IMR-90 (cell line): ENCODE measurements around the gene ERMN. TPM values are rescaled to one million over a fixed set of nuclear protein-coding genes. Genes with fewer than 3 reads are reported as not detected.

Experiments used
- ATAC-seq: fragments of 200-7000 bp; cut with Tn5 transposase; 2 replicates; pipeline ENCODE4 v1.9.1; 2020; ENCODE audit warnings: low read depth, mild to moderate bottlenecking, moderate library complexity
- BruUV-seq: library from RNA; stranded (reverse); fragments of 400-500 nt; replicated peaks from 2 replicates; lab custom pipeline; 2021; lab: Mats Ljungman, UMichigan
- CTCF ChIA-PET: fragments of 300-600 bp; formaldehyde crosslinking; extraction: SDS; loops from one replicate; lab custom pipeline; 2021; ENCODE audit warnings: antibody characterized with exemption; lab: Yijun Ruan, JAX
- POLR2A ChIA-PET: fragments of 300-600 bp; sonication (Branson Sonifier 250); formaldehyde crosslinking; loops from one replicate; lab custom pipeline; 2022; ENCODE audit warnings: antibody characterized with exemption; ENCODE audit not compliant: unreplicated experiment; lab: Charles Lee
- DNase-seq: peaks from one replicate; pipeline ENCODE4 v3.0.0; 2013
- H2AFZ ChIP-seq: replicated peaks from 2 replicates; pipeline ENCODE3; 2013; ENCODE audit warnings: low read length, mild to moderate bottlenecking; ENCODE audit not compliant: poor library complexity
- H2AK5ac ChIP-seq: 2 replicates; pipeline ENCODE4 v1.6.1; 2013; ENCODE audit warnings: low read depth, low read length, inconsistent platforms
- H2AK9ac ChIP-seq: replicated peaks from 2 replicates; pipeline ENCODE3; 2013; ENCODE audit warnings: mild to moderate bottlenecking, low read depth, low read length, moderate library complexity; ENCODE audit not compliant: poor library complexity
- H2BK120ac ChIP-seq: 2 replicates; pipeline ENCODE4 v1.6.1; 2013; ENCODE audit warnings: low read depth, low read length, inconsistent platforms
- H2BK15ac ChIP-seq: 3 replicates; pipeline ENCODE4 v1.6.1; 2013; ENCODE audit warnings: low read depth, low read length, inconsistent platforms
- H2BK20ac ChIP-seq: 2 replicates; pipeline ENCODE4 v1.6.1; 2013; ENCODE audit warnings: low read depth, mild to moderate bottlenecking, inconsistent platforms, low read length, moderate library complexity
- H2BK5ac ChIP-seq: 2 replicates; pipeline ENCODE4 v1.6.1; 2013; ENCODE audit warnings: mild to moderate bottlenecking, low read depth, low read length, inconsistent platforms; ENCODE audit not compliant: poor library complexity, severe bottlenecking
- H3K14ac ChIP-seq: replicated peaks from 2 replicates; pipeline ENCODE4 v1.6.1; 2013; ENCODE audit warnings: low read depth, low read length, inconsistent platforms
- H3K18ac ChIP-seq: 2 replicates; pipeline ENCODE4 v1.6.1; 2013; ENCODE audit warnings: low read depth, low read length, control low read depth
- H3K23ac ChIP-seq: 2 replicates; pipeline ENCODE4 v1.6.1; 2013; ENCODE audit warnings: low read depth, low read length, inconsistent platforms
- H3K27ac ChIP-seq: 2 replicates; pipeline ENCODE4 v1.5.1; 2013; ENCODE audit warnings: mild to moderate bottlenecking, control low read depth, low read length; ENCODE audit not compliant: insufficient read depth
- H3K27me3 ChIP-seq: 2 replicates; pipeline ENCODE4 v1.6.1; 2013; ENCODE audit warnings: low read length; ENCODE audit not compliant: control insufficient read depth, insufficient read depth
- H3K36me3 ChIP-seq: 2 replicates; pipeline ENCODE4 v1.6.1; 2013; ENCODE audit warnings: low read length, mixed read lengths; ENCODE audit not compliant: control insufficient read depth, insufficient read depth
- H3K4ac ChIP-seq: 2 replicates; pipeline ENCODE4 v1.6.1; 2013; ENCODE audit warnings: low read depth, low read length, inconsistent platforms
- H3K4me1 ChIP-seq: 2 replicates; pipeline ENCODE4 v1.6.1; 2013; ENCODE audit warnings: low read length, mixed read lengths; ENCODE audit not compliant: control insufficient read depth, insufficient read depth
- H3K4me2 ChIP-seq: 2 replicates; pipeline ENCODE4 v1.6.1; 2013; ENCODE audit warnings: low read depth, mild to moderate bottlenecking, control low read depth, low read length, moderate library complexity
- H3K4me3 ChIP-seq: 2 replicates; pipeline ENCODE4 v1.5.1; 2013; ENCODE audit warnings: low read depth, mild to moderate bottlenecking, control low read depth, low read length, moderate library complexity; ENCODE audit not compliant: insufficient read depth
- H3K56ac ChIP-seq: 2 replicates; pipeline ENCODE4 v1.6.1; 2013; ENCODE audit warnings: low read length, inconsistent platforms; ENCODE audit not compliant: insufficient read depth; ENCODE audit errors: extremely low read depth
- H3K79me1 ChIP-seq, 2 experiments: 2 replicates each; pipeline ENCODE4 v1.6.1; 2013; ENCODE audit warnings: low read length in 2 of 2, inconsistent platforms in 1 of 2, low read depth in 1 of 2
- H3K9ac ChIP-seq: 2 replicates; pipeline ENCODE4 v1.6.1; 2013; ENCODE audit warnings: low read depth, low read length, control low read depth
- H3K9me1 ChIP-seq: 2 replicates; pipeline ENCODE4 v1.6.1; 2013; ENCODE audit warnings: low read length, inconsistent platforms; ENCODE audit not compliant: insufficient read depth
- H3K9me3 ChIP-seq: 2 replicates; pipeline ENCODE4 v1.6.1; 2013; ENCODE audit warnings: low read length; ENCODE audit not compliant: control insufficient read depth, insufficient read depth
- H4K20me1 ChIP-seq: 2 replicates; pipeline ENCODE4 v1.6.1; 2013; ENCODE audit warnings: low read length, inconsistent platforms; ENCODE audit not compliant: insufficient read depth
- H4K5ac ChIP-seq: 2 replicates; pipeline ENCODE4 v1.6.1; 2013; ENCODE audit warnings: mild to moderate bottlenecking, low read depth, low read length, control low read depth
- H4K8ac ChIP-seq, 2 experiments: 2 replicates each; pipeline ENCODE4 v1.6.1; 2013; ENCODE audit warnings: low read depth in 2 of 2, low read length in 2 of 2, control low read depth in 1 of 2, inconsistent platforms in 1 of 2
- H4K91ac ChIP-seq: 2 replicates; pipeline ENCODE4 v1.6.1; 2013; ENCODE audit warnings: low read depth, low read length, inconsistent platforms; ENCODE audit not compliant: insufficient read depth
- BHLHE40 ChIP-seq: fragments of 150-350 bp; IDR thresholded peaks from 2 replicates; pipeline ENCODE4 v1.6.1; 2016; ENCODE audit warnings: mild to moderate bottlenecking, low read depth, low read length
- CEBPB ChIP-seq: IDR thresholded peaks from 2 replicates; pipeline ENCODE4 v1.6.1; 2012; ENCODE audit warnings: low read depth, low read length, improper control_type of control experiment
- CHD1 ChIP-seq: IDR thresholded peaks from 2 replicates; pipeline ENCODE4 v1.6.1; 2012; ENCODE audit warnings: low read depth, low read length, improper control_type of control experiment
- CTCF ChIP-seq: conservative IDR thresholded peaks from 2 replicates; pipeline ENCODE4 v1.5.1; 2012; ENCODE audit warnings: mild to moderate bottlenecking, low read depth, low read length, improper control_type of control experiment
- FOS ChIP-seq: fragments of 150-350 bp; IDR thresholded peaks from 2 replicates; pipeline ENCODE4 v1.6.1; 2016; ENCODE audit warnings: low read depth, low read length
- MAFK ChIP-seq: IDR thresholded peaks from 2 replicates; pipeline ENCODE4 v1.6.1; 2012; ENCODE audit warnings: low read depth, low read length, improper control_type of control experiment
- MAZ ChIP-seq: IDR thresholded peaks from 2 replicates; pipeline ENCODE4 v1.6.1; 2012; ENCODE audit warnings: low read depth, mild to moderate bottlenecking, low read length, improper control_type of control experiment, moderate library complexity, borderline replicate concordance
- MXI1 ChIP-seq: IDR thresholded peaks from 2 replicates; pipeline ENCODE4 v1.6.1; 2012; ENCODE audit warnings: low read depth, mild to moderate bottlenecking, low read length, moderate library complexity, borderline replicate concordance
- NFE2L2 ChIP-seq: fragments of 150-350 bp; IDR thresholded peaks from 2 replicates; pipeline ENCODE4 v1.6.1; 2016; ENCODE audit warnings: low read depth, mild to moderate bottlenecking, low read length
- POLR2A ChIP-seq: IDR thresholded peaks from 2 replicates; pipeline ENCODE4 v1.6.1; 2012; ENCODE audit warnings: mild to moderate bottlenecking, low read depth, low read length
- RAD21 ChIP-seq: IDR thresholded peaks from 2 replicates; pipeline ENCODE4 v1.6.1; 2012; ENCODE audit warnings: low read length, improper control_type of control experiment
- RCOR1 ChIP-seq: IDR thresholded peaks from 2 replicates; pipeline ENCODE4 v1.6.1; 2012; ENCODE audit warnings: mild to moderate bottlenecking, low read length, improper control_type of control experiment; ENCODE audit not compliant: insufficient replicate concordance
- RFX5 ChIP-seq: IDR thresholded peaks from 2 replicates; pipeline ENCODE4 v1.8.0; 2012; ENCODE audit warnings: low read depth, mild to moderate bottlenecking, low read length, moderate library complexity
- SMC3 ChIP-seq: fragments of 150-350 bp; IDR thresholded peaks from 2 replicates; pipeline ENCODE4 v1.6.1; 2016; ENCODE audit warnings: low read depth, mild to moderate bottlenecking, antibody characterized with exemption, low read length, moderate library complexity
- USF2 ChIP-seq: fragments of 150-350 bp; IDR thresholded peaks from 2 replicates; pipeline ENCODE4 v1.6.1; 2017; ENCODE audit warnings: mild to moderate bottlenecking, antibody characterized with exemption, low read length, low read depth
- WGBS, 2 experiments: methylation state at CpG; one replicate each; pipeline versions ENCODE4 v1.1.5 to v1.1.7; 2013; ENCODE audit warnings: missing lambda C conversion rate in 2 of 2; ENCODE audit not compliant: insufficient read length in 1 of 2; ENCODE audit errors: extremely low coverage in 2 of 2; 5-methylcytosine and 5-hydroxymethylcytosine counted together
- dilution Hi-C: fragments of 300-500 bp; cut with HindIII; formaldehyde crosslinking; loops from one replicate; pipeline ENCODE4 v1.14.3; 2018; ENCODE audit warnings: low sequenced_read_pairs; ENCODE audit not compliant: unreplicated experiment
- in situ Hi-C: fragments of 300-500 bp; cut with MboI; formaldehyde crosslinking; loops from 3 replicates; pipeline ENCODE4 v1.14.3; 2019; ENCODE audit warnings: low sequenced_read_pairs, inconsistent platforms, mixed read lengths
- intact Hi-C: fragments of 100-400 bp; cut with micrococcal nuclease; formaldehyde crosslinking; loops from 2 replicates; pipeline ENCODE4 v1.10.0; 2022
- polyA plus RNA-seq, 3 experiments: library from polyadenylated mRNA; depleted of rRNA; stranded (reverse); fragments of >200 nt; gene quantifications; 2 replicates each; pipeline ENCODE4 v1.2.3, GENCODE V29; 2012; ENCODE audit warnings: low replicate concordance in 1 of 3
- total RNA-seq: library from RNA; depleted of rRNA; stranded (reverse); fragments of >200 nt; gene quantifications from 2 replicates; pipeline ENCODE4 v1.2.3, GENCODE V29; 2012
- TF ChIP-seq, protein P1 (sequence below): fragments of 150-350 bp; IDR thresholded peaks from 2 replicates; pipeline ENCODE4 v1.6.1; 2016; ENCODE audit warnings: low read depth, mild to moderate bottlenecking, low read length, moderate library complexity, borderline replicate concordance

Gene ERMN
- total and polyA plus RNA-seq, 2 of the 4 experiments (the other 2 are of a cell fraction): not detected

DNA sequence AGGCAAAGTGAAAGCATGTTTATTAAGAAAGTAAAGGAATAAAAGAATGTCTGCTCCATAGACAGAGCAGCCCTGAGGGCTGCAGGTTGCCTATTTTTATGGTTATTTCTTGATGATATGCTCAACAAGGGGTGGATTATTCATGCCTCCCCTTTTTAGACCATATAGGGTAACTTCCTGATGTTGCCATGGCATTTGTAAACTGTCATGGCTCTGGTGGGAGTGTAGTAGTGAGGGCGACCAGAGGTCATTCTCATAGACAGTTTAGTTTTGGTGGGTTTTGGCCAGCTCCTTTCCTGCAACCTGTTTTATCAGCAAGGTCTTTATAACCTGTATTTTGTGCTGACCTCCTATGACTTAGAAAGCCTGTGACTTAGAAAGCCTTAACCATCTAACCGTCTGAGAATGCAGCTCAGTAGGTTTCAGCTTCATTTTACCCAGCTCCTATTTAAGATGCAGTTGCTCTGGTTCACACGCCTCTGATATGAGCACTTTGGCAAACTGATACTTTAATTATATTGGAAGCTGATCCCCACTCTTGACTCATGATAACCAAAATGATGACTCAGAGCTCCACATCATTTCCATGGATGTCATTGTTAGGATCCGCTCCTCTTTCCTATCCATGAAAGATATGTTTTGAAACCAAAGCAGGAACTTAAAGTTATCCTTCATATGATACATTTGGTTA lies 14.5 kb upstream of the ERMN start:
- Histone ChIP-seq H2AK5ac (no peak overlapping the region), H3K4me1 (no peaks in the 10 kb centered on the region), H2BK20ac (no peak overlapping the region), H3K9me3 (no peaks in the 10 kb centered on the region), H2AK9ac (no peak overlapping the region), H2BK15ac (no peak overlapping the region), H4K20me1 (no peaks in the 10 kb centered on the region), H3K14ac (no peak overlapping the region), H4K91ac (no peak overlapping the region), H3K4ac (no peak overlapping the region), H2BK120ac (no peak overlapping the region), H2BK5ac (no peak overlapping the region), H3K4me2 (no peak overlapping the region), H3K18ac (no peak overlapping the region), H4K8ac (no peak overlapping the region), H3K23ac (no peak overlapping the region), H2AFZ (no peak overlapping the region), H3K27ac (no peak overlapping the region), H3K36me3 (no peaks in the 10 kb centered on the region), H3K9me1 (no peaks in the 10 kb centered on the region), H3K79me1 (no peaks in the 10 kb centered on the region), H3K27me3 (no peaks in the 10 kb centered on the region; the same call in 1 of the 2 replicates), H3K4me3 (no peak overlapping the region), H3K56ac (no peak overlapping the region), H4K5ac (no peak overlapping the region), H3K9ac (no peak overlapping the region)
- in situ Hi-C loops (loop anchor here (25.0 kb wide), 1 partner anchor 1953 kb away; no protein-coding TSS in a partner anchor), dilution Hi-C loops (no loop called here), intact Hi-C loops (no loop called here)
- DNase-seq (peak; percentile 32), ATAC-seq (no peak)
- POLR2A ChIA-PET: no interaction called here
- BruUV-seq: no TSS peak
- WGBS, 2 experiments: 71% methylated on average over 1 of the region's 4 CpGs; no CpG with 5 or more reads in 1 of the 2 experiments
- TF ChIP-seq CTCF (no peak), CHD1 (no peak), CEBPB (no peak), RCOR1 (no peak), RFX5 (no peak), BHLHE40 (no peak), POLR2A (no peak), NFE2L2 (no peak), SMC3 (no peak), FOS (no peak), USF2 (no peak), MXI1 (no peak), MAFK (no peak), RAD21 (no peak), MAZ (no peak)
- TF ChIP-seq, protein P1, sequence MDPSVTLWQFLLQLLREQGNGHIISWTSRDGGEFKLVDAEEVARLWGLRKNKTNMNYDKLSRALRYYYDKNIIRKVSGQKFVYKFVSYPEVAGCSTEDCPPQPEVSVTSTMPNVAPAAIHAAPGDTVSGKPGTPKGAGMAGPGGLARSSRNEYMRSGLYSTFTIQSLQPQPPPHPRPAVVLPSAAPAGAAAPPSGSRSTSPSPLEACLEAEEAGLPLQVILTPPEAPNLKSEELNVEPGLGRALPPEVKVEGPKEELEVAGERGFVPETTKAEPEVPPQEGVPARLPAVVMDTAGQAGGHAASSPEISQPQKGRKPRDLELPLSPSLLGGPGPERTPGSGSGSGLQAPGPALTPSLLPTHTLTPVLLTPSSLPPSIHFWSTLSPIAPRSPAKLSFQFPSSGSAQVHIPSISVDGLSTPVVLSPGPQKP: no peak
- CTCF ChIA-PET: no interaction called here
